Parathyroid adenoma (tissue), 2 donors: ENCODE data around the gene DCTN2.
"Not testable (repeated sequence)": the region's sequence is repeated elsewhere in the genome, so short reads cannot be mapped to it uniquely, and the experiment has no call there.

Source experiments
- H2AFZ ChIP-seq: fragments of 300-600 bp; sonication (generic); one replicate; pipeline ENCODE4 v1.7.0; 2017; ENCODE audit warnings: antibody characterized with exemption, mild to moderate bottlenecking
- H3K27ac ChIP-seq: fragments of 300-600 bp; sonication (generic); one replicate; pipeline ENCODE4 v1.7.0; 2017
- H3K27me3 ChIP-seq: fragments of 300-600 bp; sonication (generic); one replicate; pipeline ENCODE4 v1.7.0; 2017; ENCODE audit warnings: low read length; ENCODE audit not compliant: control insufficient read depth, insufficient read depth
- H3K36me3 ChIP-seq: fragments of 300-600 bp; sonication (generic); one replicate; pipeline ENCODE4 v1.7.0; 2017; ENCODE audit warnings: low read length; ENCODE audit not compliant: control insufficient read depth, insufficient read depth
- H3K4me1 ChIP-seq: fragments of 300-600 bp; sonication (generic); one replicate; pipeline ENCODE4 v1.7.0; 2017; ENCODE audit warnings: control low read depth
- H3K4me2 ChIP-seq: fragments of 300-600 bp; sonication (generic); one replicate; pipeline ENCODE4 v1.7.0; 2017; ENCODE audit warnings: low read length
- H3K4me3 ChIP-seq: fragments of 300-600 bp; sonication (generic); one replicate; pipeline ENCODE4 v1.7.0; 2017; ENCODE audit warnings: low read depth, low read length
- H3K79me2 ChIP-seq: fragments of 300-600 bp; sonication (generic); one replicate; pipeline ENCODE4 v1.7.0; 2017; ENCODE audit warnings: control low read depth
- H3K9ac ChIP-seq: fragments of 300-600 bp; sonication (generic); one replicate; pipeline ENCODE4 v1.7.0; 2017; ENCODE audit warnings: mild to moderate bottlenecking
- H3K9me3 ChIP-seq: fragments of 300-600 bp; sonication (generic); one replicate; pipeline ENCODE4 v1.7.0; 2017; ENCODE audit warnings: low read length; ENCODE audit not compliant: control insufficient read depth
- TF ChIP-seq, protein P1 (sequence below): fragments of 300-600 bp; sonication (generic); IDR thresholded peaks from one replicate; pipeline ENCODE4 v1.7.0; 2017; ENCODE audit warnings: antibody characterized with exemption, mild to moderate bottlenecking
- donor health status: primary hyperparathyroidism.

The DCTN2 gene

DNA sequence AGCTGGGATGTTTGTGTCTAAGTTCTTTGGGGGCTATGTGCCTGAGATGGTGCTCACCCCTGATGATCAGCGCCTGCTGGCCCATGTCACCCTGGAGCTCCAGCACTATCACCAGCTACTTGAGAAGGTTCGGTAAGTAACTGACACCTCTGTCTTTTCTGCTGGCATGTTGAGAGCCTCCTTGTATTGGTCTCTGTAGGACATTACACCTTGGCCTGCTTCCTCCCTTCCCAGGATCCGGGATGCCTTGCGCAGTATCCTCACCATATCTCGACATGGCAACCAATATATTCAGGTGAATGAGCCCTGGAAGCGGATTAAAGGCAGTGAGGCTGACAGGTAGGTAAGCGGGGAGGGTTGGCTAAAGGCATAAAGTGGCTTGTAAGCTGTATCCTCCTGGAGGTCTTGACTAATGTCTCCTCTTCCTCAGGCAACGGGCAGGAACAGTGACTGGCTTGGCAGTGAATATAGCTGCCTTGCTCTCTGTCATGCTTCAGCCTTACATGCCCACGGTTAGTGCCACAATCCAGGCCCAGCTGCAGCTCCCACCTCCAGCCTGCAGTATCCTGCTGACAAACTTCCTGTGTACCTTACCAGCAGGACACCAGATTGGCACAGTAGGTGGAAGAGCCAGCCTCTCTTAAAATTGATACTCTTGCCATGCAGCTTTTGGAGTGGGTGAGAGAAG is 32.1 kb downstream of the DCTN2 start:
- Histone ChIP-seq H3K9ac (no peak overlapping the region), H3K4me2 (no peak overlapping the region), H2AFZ (no peak overlapping the region), H3K4me3 (no peak overlapping the region), H3K79me2 (peaks cover 18% of the 10 kb centered on the region), H3K36me3 (no peaks in the 10 kb centered on the region), H3K27me3 (no peaks in the 10 kb centered on the region), H3K9me3 (no peaks in the 10 kb centered on the region), H3K27ac (no peak overlapping the region), H3K4me1 (peaks cover 12% of the 10 kb centered on the region)
- TF ChIP-seq, protein P1, sequence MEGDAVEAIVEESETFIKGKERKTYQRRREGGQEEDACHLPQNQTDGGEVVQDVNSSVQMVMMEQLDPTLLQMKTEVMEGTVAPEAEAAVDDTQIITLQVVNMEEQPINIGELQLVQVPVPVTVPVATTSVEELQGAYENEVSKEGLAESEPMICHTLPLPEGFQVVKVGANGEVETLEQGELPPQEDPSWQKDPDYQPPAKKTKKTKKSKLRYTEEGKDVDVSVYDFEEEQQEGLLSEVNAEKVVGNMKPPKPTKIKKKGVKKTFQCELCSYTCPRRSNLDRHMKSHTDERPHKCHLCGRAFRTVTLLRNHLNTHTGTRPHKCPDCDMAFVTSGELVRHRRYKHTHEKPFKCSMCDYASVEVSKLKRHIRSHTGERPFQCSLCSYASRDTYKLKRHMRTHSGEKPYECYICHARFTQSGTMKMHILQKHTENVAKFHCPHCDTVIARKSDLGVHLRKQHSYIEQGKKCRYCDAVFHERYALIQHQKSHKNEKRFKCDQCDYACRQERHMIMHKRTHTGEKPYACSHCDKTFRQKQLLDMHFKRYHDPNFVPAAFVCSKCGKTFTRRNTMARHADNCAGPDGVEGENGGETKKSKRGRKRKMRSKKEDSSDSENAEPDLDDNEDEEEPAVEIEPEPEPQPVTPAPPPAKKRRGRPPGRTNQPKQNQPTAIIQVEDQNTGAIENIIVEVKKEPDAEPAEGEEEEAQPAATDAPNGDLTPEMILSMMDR = no peak

DNA sequence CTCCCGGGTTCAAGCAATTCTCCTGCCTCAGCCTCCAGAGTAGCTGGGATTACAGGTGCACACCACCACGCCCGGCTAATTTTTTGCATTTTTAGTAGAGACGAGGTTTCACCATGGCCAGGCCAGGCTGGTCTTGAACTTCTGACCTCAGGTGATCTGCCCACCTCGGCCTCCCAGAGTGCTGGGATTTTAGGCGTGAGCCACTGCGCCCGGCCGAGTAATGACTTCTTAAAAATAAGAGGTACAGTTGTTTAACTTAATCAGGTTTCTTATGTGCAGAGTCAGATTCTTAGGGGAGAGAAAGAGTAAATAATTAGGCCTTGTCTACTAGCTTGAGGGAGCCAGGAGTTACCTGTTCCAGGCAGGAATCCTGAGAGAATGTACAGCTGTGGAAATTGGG is 32.7 kb downstream of the DCTN2 start:
- not testable (repeated sequence) for H3K9me3 ChIP-seq, H3K27ac ChIP-seq, H3K9ac ChIP-seq, H3K4me2 ChIP-seq, H3K27me3 ChIP-seq, H2AFZ ChIP-seq, H3K4me3 ChIP-seq, H3K36me3 ChIP-seq
- Histone ChIP-seq H3K79me2 (peaks cover 12% of the 10 kb centered on the region), H3K4me1 (peaks cover 12% of the 10 kb centered on the region)

DNA sequence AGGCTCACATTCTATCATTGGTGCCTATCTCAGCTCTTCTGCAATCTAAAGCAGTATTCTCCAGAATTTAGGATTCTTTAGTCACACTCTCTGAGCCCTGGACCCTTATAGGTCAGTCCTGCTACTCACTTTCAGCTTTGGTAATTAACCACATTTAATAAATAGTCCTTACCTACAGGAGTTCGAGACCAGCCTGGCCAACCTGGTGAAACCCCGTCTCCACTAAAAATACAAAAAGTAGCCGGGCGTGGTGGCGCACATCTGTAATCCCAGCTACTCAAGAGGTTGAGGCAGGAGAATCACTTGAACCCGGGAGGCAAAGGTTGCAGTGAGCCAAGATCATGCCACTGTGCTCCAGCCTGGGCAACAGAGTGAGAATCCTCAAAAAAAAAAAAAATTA is 33.3 kb downstream of the DCTN2 start:
- not testable (repeated sequence) for H3K79me2 ChIP-seq, H3K4me3 ChIP-seq, H2AFZ ChIP-seq, H3K9ac ChIP-seq, H3K36me3 ChIP-seq, H3K9me3 ChIP-seq, H3K27ac ChIP-seq, H3K27me3 ChIP-seq, H3K4me2 ChIP-seq, H3K4me1 ChIP-seq

DNA sequence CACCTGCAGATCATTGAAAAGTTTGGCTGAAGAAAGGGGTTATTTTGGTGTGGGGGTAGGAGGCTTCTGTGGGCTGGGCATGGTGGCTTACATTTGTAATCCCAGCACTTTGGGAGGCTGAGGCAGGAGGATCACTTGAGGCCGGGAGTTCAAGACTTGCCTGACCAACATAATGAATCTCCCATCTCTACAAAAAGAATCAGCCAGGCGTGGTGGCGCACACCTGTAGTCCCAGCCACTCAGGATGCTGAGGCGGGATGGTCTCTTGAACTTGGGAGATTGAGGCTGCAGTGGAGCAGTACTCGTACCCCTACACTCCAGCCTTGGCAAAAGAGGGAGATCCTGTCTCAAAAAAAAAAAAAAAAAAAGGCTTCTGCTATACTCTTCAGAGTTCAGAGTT is 33.7 kb downstream of the DCTN2 start:
- H3K36me3 ChIP-seq = no peaks in the 10 kb centered on the region
- no peak overlapping the region for H3K27ac ChIP-seq
- peaks cover 3% of the 10 kb centered on the region for H3K79me2 ChIP-seq
- H3K27me3 ChIP-seq = no peaks in the 10 kb centered on the region
- no peak overlapping the region for H3K4me3 ChIP-seq
- TF ChIP-seq, protein P1 = no peak
- H3K9ac ChIP-seq = no peak overlapping the region
- no peak overlapping the region for H3K4me2 ChIP-seq
- peaks cover 4% of the 10 kb centered on the region for H3K4me1 ChIP-seq
- H2AFZ ChIP-seq = no peak overlapping the region
- no peaks in the 10 kb centered on the region for H3K9me3 ChIP-seq

DNA sequence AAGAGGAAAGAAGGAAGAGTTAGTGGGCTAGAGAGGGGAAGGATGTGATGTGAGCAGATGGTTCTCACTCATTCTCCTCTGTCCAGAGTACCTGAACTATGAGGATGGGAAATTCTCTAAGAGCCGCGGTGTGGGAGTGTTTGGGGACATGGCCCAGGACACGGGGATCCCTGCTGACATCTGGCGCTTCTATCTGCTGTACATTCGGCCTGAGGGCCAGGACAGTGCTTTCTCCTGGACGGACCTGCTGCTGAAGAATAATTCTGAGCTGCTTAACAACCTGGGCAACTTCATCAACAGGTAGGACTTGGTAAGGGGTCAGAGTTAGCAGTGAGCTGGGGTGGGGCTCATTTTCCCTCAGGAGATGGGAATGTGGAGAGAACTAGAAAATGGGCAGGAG is 34.3 kb downstream of the DCTN2 start:
- TF ChIP-seq, protein P1 = no peak
- no peaks in the 10 kb centered on the region for H3K27me3 ChIP-seq
- H3K9ac ChIP-seq = no peak overlapping the region
- no peak overlapping the region for H2AFZ ChIP-seq
- no peak overlapping the region for H3K4me3 ChIP-seq
- no peak overlapping the region for H3K27ac ChIP-seq
- H3K79me2 ChIP-seq = no peaks in the 10 kb centered on the region
- no peaks in the 10 kb centered on the region for H3K9me3 ChIP-seq
- H3K4me1 ChIP-seq = no peaks in the 10 kb centered on the region
- no peaks in the 10 kb centered on the region for H3K36me3 ChIP-seq
- no peak overlapping the region for H3K4me2 ChIP-seq
